CD4-positive, alpha-beta T cell treated with Interleukin-17A for 1 hour (primary cell): ENCODE results near the gene NPIPA3.
"Not testable (repeated sequence)": the region's sequence is repeated elsewhere in the genome, so short reads cannot be mapped to it uniquely, and the experiment has no call there.

Source experiments
- DNase-seq: peaks from one replicate; pipeline ENCODE4 v3.0.0-alpha.2; 2020

The NPIPA3 gene

DNA sequence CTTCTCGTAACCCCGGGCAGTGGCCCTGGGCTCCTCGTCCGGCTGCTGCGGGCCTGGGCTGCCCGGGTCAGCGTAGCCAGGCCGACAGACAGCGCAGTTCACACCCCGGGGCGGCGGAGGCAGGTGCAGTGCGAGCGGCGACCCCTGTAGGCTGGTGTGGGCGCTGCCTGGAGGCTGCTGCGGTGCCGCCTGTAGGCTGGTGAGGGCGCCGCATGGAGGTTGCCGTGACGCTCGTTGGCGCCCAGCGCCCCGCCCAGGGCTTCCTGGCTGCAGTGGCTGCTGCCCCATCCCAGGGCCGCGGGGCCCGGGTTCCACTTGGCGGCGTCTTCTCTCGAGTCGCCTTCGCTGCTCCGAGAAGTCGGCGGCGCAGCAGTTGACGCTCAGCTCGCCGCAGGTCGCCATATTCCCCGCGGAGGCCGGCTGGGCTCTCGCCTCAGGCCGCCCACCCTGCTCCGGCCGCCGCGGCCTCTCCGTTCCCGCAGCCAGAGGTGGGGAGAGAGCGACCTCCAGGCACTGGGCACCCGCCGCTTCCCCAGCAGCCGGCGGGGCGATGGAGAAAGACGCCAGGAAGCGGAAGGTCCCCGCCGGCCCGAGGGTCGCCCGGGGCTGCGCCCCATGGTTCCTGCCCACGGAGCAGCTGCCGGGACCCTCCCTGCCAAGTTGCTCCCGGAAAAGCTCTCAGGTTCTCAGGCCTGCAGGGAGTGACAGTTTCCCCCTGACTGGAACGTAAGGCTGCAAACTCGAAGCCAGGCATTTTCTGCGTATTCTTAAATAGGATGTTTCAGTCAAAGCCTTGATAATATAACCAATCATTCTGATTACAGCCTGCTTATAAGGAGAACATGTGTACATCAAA is at the start of gene NPIPA3:
NPIPA3 (plus strand) TSS at position 256 of the 856 bp plus-strand sequence. CDS start 5,533 bp downstream, outside the sequence.
- DNase-seq, result not testable (repeated sequence)

DNA sequence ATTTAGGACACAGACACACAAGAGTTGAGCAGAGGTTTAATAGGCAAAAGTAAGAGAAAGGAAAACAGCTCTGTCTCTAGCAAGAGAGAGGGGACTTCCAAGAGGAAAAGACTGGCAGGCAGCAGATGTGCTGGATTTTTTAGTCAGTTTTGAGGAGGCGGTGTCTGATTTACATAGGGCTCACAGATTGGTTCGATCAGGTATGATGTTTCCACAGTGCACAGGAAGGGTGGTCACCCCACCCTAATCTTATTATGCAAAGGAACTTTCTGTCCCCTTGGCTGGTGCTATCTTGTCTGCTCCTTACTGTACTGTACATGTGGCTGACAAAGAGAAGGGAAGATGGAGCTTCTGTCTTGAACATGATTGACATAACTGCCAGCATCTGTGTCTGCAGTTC is 45.1 kb upstream of the NPIPA3 start:
- DNase-seq, result no peak

DNA sequence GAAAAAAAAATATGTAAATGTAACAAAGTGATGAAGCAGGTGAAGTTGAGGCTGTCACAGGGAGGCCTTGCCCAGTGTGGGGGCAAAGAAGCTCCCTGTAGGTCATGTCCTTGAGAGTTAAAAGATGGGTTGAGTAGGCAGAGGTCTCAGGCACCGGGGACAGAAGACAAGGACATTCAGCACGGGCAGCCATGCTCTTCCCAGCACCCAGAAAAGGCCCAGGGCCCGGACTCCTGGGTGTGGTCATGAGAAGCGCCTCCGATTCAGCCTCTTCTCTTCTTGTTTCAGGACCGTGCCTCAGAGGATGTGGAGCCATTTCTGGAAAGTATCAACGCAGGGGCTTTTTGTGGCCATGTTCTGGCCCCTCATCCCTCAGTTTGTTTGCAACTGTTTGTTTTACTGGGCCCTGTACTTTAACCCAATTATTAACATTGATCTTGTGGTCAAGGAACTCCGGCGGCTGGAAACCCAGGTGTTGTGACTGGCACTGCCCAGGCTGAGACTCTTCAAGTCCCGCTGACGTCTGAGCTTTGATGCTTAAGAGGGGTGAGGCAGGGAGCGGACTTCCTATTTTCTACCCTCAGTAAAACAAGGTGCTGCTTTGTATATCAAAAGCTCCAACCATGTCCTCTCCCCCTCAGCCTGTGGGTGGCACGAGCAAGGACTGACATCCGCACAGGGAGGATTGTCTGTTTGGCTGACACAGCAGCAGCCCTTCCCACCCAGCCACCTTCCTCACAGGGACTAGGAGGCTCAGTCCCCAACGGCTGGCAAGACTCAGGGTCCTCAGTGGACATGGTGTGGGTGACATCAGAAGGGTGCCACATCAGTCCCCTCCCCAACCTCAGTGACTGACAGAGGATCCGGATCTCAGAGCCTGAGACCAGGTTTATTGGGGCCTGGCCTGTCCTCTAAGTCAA is 35.6 kb upstream of the NPIPA3 start:
- no peak for DNase-seq

DNA sequence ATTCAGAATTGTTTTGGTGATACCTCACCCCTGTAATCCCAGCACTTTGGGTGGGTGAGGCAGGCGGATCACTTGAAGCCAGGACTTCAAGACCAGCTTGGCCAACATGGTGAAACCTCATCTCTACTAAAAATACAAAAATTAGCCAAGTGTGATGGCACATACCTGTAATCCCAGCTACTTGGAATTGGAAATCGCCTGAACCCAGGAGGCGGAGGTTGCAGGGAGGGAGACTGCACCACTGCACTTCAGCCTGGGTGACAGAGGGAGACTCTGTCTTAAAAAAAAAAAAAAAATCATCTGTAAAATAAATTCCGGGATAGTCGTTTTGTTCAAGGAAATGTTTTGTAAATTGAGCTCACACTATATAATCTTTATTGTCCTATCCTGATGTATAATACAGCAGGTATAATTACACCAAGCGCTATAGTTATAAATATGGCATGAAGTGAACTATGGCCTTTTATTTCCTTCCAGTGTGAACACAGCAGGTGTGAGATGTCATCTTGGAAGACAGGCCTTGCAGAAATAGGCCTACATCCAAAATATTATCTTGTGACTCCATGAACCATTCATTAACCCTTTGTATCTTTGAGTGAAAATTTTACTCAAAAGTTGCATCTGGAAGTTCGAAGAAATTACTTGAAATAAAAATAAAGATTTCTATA is 34.5 kb upstream of the NPIPA3 start:
- no peak for DNase-seq

DNA sequence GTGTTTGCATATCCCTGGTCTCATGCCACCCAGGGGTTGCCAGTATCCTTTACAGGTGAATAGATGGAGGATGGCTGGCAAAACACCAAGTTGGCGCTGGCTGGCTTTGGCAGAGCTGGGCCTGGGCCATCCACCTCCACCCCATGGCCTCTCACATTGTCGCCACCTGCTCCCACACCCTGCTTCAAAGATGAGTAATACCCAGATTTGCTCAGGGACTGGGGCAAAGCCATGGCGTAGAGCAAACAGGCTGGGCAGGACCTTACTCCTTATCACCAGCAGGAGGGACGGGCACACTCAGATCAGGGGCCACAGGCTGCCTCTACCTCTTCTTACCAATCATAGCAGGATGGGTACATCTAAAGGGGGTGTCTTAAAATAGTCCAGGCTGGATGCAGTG is 33.4 kb upstream of the NPIPA3 start:
- no peak for DNase-seq

DNA sequence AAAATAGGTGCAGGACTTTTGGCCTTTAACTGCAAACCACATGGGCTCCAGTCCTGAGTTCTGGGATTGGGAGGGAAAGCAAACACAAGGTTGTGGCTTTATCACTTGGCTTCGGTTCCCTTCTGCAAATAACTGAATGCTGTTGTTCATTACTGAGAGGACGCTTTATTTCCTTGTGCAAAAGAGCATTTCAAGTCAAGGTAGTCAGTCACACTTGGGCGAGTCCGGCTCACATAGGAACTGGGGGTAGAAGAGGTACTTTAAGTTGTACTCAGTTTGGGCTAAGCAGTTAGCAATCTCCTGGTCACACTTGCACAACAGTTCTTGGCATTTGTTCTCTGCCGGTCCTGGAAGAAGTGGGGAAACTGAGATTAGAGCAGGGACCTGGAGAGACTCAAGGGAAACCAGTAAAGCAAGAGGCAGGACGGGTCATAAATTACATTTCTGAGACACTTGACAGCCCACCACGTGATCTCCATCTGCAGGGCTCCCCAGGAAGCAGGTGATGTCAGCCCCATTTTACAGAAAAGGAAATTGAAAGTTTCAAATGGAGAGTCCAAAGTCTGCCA is 30.7 kb upstream of the NPIPA3 start:
- no peak for DNase-seq

DNA sequence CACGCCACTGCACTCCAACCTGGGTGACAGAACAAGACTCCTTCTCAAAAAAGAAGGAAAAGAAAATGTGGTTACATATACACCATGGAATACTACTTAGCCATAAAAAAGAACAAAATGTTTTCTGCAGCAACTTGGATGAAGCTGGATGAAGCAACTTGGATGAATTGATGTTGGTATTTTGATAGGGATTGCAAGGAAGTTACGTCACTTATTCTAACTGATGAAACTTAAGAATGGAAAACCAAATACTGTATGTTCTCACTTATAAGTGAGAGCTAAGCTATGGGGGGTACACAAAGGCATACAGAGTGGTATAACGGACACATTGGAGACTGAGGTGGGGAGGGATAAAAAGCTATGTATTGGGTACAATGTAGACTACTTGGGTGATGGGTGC is 26.6 kb upstream of the NPIPA3 start:
- DNase-seq, result no peak

DNA sequence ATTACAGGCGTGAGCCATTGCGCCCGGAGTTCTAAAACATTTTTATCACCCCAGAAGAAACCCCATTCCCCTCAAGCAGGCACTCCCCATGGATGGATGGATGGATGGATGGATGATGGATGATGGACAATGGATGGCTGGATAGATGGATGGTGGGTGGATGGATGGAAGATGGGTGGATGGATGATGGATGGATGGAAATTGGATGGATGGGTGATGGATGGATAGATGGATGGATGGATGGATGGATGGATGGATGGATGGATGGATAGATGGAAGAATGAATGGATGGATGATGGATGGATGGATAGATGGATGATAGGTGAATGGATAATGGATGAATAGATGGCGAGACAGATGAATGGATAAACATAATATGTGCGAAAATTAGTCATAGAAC is 25.6 kb upstream of the NPIPA3 start:
- DNase-seq, result no peak

DNA sequence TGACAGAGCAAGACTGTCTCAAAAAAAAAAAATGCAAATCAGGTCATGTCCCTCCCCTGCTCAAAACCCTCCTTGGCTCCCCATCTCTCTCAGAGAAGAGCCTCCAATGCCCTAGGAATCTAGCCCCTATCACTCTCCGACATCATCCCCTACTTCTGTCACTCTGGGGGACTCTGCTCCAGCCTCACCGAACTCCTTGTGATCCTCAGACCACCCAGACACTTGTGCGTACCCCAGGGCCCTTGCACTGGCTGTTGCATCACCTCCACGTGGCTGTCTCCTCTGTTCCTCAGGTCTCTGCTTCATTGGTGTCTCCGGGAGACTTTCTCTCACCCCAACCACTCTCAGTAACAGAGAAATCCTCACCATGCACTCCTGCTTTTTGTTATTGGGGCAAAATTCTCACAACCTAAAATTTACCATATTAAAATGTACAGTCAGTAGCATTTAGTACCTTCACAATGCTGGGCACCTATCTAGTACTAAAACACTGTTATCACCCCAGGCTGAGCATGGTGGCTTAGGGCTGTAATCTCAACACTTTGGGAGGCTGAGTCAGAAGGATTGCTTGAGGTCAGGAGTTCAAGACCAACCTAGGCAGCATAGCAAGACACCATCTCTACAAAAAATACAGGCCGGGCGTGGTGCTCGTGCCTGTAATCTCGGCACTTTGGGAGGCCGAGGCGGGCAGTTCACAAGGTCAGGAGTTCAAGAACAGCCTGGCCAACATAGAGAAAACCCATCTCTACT is 24.3 kb upstream of the NPIPA3 start:
- DNase-seq, result no peak

DNA sequence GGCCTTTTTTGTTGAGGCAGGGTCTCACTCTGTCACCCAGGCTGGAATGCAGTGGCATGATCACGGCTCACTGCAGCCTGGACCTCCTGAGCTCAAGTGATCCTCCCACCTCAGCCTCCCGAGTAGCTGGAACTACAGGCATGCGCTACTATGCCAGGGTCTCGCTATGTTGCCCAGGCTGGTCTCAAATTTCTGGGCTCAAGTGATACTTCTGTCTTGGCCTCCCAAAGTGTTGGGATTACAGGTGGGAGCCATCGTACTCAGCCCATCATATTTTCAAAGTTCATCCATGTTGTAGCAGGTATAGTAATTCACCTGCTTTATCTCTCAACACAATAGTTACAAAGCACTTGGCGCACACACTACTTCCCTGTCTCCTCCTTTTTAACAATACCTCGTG is 22.8 kb upstream of the NPIPA3 start:
- DNase-seq, result not testable (repeated sequence)

DNA sequence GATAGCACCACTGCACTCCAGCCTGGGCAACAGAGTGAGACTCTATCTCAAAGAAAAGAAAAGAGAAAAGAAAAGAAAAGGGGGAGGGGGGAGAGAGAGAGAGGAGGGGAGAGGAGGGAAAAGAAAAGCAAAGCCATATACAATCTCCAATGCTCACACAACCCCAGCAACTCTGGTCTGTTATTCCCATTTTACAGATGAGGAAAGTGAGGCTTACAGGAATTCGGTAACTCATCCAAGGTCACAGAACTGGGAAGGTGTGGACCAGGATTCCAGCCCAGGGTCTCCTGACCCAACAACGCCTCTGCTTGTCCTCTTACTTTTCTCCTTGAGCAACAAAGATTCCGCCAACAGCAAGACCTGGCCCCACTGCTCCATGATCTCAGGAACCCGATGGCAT is 22.1 kb upstream of the NPIPA3 start:
- no peak for DNase-seq

DNA sequence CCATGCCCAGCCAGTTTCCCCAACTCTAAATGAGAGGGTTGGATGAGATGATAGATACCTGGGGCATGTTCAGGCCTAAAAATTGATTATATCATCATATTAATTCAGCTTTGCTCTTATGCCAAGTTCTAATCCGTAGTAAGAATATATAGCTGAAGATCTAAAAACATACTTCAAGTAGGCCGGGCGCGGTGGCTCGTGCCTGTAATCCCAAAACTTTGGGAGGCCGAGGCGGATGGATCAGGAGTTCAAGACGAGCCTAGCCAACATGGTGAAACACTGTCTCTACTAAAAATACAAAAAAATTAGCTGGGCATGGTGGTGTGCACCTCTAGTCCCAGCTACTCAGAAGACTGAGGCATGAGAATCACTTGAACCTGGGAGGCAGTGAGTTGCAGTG is 21.1 kb upstream of the NPIPA3 start:
- DNase-seq, result no peak

DNA sequence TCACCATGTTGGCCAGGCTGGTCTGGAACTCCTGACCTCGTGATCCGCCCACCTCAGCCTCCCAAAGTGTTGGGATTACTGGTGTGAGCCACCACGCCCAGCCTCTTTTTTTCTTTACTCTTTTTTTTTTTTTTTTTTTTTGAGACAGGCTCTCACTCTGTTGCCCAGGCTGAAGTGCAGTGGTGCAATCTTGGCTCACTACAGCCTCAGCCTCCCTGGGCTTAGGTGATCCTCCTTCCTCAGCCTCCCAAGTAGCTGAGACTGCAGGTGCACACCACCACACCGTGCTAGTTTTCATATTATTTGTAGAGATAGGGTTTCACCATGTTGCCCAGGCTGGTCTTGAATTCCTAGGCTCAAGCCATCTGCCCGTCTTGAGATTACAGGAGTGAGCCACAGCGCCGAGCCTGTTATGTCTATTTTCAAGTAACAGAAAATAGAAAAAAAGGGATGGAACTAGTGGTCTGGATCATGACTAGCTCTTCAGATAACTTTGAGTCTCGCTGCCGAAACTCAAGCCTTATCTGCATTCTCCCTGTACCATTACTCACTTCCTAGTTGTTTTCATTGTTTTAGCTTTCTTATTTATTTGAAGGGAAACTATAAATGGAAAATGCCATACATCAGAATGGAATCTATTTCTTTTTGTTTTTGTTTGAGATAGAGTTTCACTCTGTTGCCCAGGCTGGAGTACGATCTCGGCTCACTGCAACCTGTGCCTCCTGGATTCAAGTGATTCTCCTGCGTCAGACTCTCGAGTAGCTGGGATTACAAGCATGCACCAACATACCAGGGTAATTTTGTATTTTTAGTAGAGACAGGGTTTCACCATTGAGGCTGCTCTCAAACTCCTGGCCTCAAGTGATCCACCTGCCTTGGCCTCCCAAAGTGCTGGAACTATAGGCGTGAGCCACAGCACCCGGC is 17.1 kb upstream of the NPIPA3 start:
- DNase-seq, result not testable (repeated sequence)

DNA sequence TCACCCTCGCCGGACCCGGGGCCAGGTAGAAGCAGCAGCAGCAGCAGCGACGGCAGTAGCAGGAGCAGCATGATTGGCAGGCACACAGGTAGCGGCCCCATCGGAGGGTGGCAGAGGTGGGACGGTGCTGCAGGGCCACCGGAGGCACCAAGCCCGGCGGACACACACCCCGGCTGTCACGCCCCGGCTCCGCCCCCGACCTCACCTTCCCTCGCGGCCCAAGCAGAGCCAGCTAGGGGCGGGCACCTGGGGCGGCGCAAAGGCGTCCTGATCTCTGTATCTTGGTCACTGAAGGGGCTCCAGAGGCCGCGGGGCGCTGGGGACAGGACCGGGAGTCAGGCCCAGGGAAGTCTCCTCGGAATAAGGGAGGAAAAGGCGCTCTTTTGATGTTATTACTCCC is 9.1 kb upstream of the NPIPA3 start, which contains the start of gene PLA2G10:
PLA2G10 (minus strand) TSS at position 180 of the 400 bp plus-strand sequence; CDS start at position 101, 79 bp downstream.
- DNase-seq, result not testable (repeated sequence)

DNA sequence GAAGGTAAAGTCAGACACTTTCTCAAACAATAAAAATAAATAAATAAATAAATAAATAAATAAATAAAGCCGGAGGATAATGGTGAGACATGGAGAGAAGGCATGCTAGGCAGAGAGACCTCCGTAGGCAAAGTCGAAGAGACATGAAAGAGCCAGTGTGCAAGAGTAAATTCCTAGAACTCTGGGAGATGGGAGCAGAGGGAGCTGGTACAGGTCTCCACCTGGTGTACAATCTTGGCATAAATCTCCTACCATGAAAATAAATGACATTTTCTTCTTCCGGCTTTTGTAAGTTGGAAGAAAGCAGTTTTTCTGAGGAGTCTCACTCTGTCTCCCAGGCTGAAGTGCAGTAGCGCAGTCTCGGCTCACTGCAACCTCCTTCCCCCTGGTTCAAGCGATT is 1.4 kb upstream of the NPIPA3 start:
- not testable (repeated sequence) for DNase-seq

DNA sequence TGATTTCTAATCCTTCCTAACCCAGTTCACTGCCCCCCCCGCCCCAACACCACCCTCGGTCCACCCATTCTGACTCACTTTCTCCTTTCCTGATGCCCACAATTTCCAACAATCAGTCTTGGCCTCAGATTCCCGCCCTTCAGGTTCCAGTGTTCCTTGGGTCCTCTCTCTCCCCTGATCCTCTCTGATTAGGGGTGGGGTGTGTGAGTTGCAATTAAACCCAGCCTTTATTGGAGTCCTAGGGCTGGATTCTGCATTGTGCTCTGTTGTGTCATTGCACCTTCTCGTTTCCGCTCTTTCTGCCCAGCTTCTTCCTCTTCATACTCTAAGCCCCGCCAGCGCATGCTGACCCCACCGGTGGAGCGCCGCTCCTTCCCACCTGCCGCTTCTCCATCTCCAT is 539 bp upstream of the NPIPA3 start:
- DNase-seq, result not testable (repeated sequence)

DNA sequence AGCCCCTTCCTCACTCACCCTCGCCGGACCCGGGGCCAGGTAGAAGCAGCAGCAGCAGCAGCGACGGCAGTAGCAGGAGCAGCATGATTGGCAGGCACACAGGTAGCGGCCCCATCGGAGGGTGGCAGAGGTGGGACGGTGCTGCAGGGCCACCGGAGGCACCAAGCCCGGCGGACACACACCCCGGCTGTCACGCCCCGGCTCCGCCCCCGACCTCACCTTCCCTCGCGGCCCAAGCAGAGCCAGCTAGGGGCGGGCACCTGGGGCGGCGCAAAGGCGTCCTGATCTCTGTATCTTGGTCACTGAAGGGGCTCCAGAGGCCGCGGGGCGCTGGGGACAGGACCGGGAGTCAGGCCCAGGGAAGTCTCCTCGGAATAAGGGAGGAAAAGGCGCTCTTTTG is 30.0 kb downstream of the NPIPA3 start:
- DNase-seq, result not testable (repeated sequence)

DNA sequence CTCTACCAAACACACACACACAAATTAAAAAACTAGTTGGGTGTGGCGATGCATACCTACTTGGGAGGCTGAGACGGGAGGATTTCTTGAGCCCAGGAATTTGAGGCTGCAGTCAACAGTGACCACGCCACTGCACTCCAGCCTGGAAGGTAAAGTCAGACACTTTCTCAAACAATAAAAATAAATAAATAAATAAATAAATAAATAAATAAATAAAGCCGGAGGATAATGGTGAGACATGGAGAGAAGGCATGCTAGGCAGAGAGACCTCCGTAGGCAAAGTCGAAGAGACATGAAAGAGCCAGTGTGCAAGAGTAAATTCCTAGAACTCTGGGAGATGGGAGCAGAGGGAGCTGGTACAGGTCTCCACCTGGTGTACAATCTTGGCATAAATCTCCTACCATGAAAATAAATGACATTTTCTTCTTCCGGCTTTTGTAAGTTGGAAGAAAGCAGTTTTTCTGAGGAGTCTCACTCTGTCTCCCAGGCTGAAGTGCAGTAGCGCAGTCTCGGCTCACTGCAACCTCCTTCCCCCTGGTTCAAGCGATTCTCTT is 37.7 kb downstream of the NPIPA3 start:
- not testable (repeated sequence) for DNase-seq

DNA sequence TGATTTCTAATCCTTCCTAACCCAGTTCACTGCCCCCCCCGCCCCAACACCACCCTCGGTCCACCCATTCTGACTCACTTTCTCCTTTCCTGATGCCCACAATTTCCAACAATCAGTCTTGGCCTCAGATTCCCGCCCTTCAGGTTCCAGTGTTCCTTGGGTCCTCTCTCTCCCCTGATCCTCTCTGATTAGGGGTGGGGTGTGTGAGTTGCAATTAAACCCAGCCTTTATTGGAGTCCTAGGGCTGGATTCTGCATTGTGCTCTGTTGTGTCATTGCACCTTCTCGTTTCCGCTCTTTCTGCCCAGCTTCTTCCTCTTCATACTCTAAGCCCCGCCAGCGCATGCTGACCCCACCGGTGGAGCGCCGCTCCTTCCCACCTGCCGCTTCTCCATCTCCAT is 38.6 kb downstream of the NPIPA3 start:
- not testable (repeated sequence) for DNase-seq
